GM12878 (cell line): ENCODE measurements around the gene U2AF2. TPM values are rescaled to one million over a fixed set of nuclear protein-coding genes. Genes with fewer than 3 reads are reported as not detected.

Experiments
- LARP7 ChIP-seq: fragments of 450-650 bp; IDR thresholded peaks from 2 replicates; pipeline ENCODE4 v1.6.1; 2017; ENCODE audit warnings: mild to moderate bottlenecking
- MAX ChIP-seq: IDR thresholded peaks from 2 replicates; pipeline ENCODE4 v1.6.1; 2012; ENCODE audit warnings: low read depth, low read length, improper control_type of control experiment
- PRDM15 ChIP-seq: fragments of 450-650 bp; formaldehyde crosslinking; IDR thresholded peaks from 2 replicates; pipeline ENCODE4 v1.4.0; 2020; ENCODE audit warnings: mild to moderate bottlenecking, moderate library complexity
- REST ChIP-seq: IDR thresholded peaks from 2 replicates; pipeline ENCODE4 v1.6.1; 2012; ENCODE audit warnings: mild to moderate bottlenecking, low read depth, low read length
- RUNX3 ChIP-seq: IDR thresholded peaks from 2 replicates; pipeline ENCODE4 v1.6.1; 2012; ENCODE audit warnings: low read length, inconsistent platforms
- SP1 ChIP-seq: IDR thresholded peaks from one replicate; pipeline ENCODE4 v1.6.1; 2011; ENCODE audit warnings: low read depth, low read length
- ZNF622 ChIP-seq: fragments of 450-650 bp; IDR thresholded peaks from 2 replicates; pipeline ENCODE4 v1.6.1; 2017; ENCODE audit warnings: mild to moderate bottlenecking, inconsistent platforms
- polyA plus RNA-seq, 11 experiments: library from polyadenylated mRNA; depleted of rRNA in 4 of 11; unstranded in 6 of 11; stranded (reverse) in 5 of 11; fragments of >200 nt; fragmentation: Nextera tagmentation in 4 of 11; fragmentation: Illumina TruSeq in 1 of 11; extraction: Ambion mirVana in 4 of 11; extraction: Trizol in 1 of 11; gene quantifications; 1 replicate in 1 of 11; 2 replicates in 10 of 11; pipeline versions ENCODE4 v1.2.1 to v1.2.3, GENCODE V29; 2011 to 2016; ENCODE audit warnings: inconsistent platforms in 2 of 11, missing spikeins in 2 of 11, low read depth in 1 of 11
- total RNA-seq, 4 experiments: library from RNA; depleted of rRNA in 3 of 4; stranded (reverse); fragments of >200 nt in 3 of 4; fragmentation: Illumina TruSeq in 1 of 4; extraction: Trizol in 1 of 4; gene quantifications; 2 replicates each; pipeline versions ENCODE4 v1.2.1 to v1.2.3, GENCODE V29; 2013 to 2021
- TF ChIP-seq, protein P1 (sequence below): fragments of 450-650 bp; IDR thresholded peaks from 2 replicates; pipeline ENCODE4 v1.6.1; 2017; ENCODE audit warnings: mild to moderate bottlenecking, low read depth, inconsistent platforms; ENCODE audit not compliant: poor library complexity, severe bottlenecking

The U2AF2 gene
- total and polyA plus RNA-seq, 10 of the 15 experiments (the other 5 are each of a cell fraction or from before 2014, with no cell fraction given): 3.0 to 338 (median 130) TPM

GRCh38 chr19:55680339-55681130 is 25.7 kb downstream of the U2AF2 start (continued):
- TF ChIP-seq REST: no peak
- no peak for TF ChIP-seq MAX
- no peak for TF ChIP-seq PRDM15 (CRISPR knock-in tag)
- TF ChIP-seq LARP7: no peak
- no peak for TF ChIP-seq RUNX3
- TF ChIP-seq, protein P1, sequence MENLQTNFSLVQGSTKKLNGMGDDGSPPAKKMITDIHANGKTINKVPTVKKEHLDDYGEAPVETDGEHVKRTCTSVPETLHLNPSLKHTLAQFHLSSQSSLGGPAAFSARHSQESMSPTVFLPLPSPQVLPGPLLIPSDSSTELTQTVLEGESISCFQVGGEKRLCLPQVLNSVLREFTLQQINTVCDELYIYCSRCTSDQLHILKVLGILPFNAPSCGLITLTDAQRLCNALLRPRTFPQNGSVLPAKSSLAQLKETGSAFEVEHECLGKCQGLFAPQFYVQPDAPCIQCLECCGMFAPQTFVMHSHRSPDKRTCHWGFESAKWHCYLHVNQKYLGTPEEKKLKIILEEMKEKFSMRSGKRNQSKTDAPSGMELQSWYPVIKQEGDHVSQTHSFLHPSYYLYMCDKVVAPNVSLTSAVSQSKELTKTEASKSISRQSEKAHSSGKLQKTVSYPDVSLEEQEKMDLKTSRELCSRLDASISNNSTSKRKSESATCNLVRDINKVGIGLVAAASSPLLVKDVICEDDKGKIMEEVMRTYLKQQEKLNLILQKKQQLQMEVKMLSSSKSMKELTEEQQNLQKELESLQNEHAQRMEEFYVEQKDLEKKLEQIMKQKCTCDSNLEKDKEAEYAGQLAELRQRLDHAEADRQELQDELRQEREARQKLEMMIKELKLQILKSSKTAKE: no peak
- no peak for TF ChIP-seq SP1
- TF ChIP-seq ZNF622: no peak
